Measurements from ENCODE around the gene VPS4B.

The VPS4B gene

GRCh38 chr18:63374540-63374939 is 47.7 kb downstream of the VPS4B start:
- H3K27ac ChIP-seq = no peak overlapping the region
- TF ChIP-seq CTCF (conservative IDR thresholded peaks at IDR 0.05) (no peak), ZFX (IDR thresholded peaks at IDR 0.05) (no peak)

- TF ChIP-seq ZFX (IDR thresholded peaks at IDR 0.05) (no peak), CTCF (conservative IDR thresholded peaks at IDR 0.05) (no peak)
- H3K27ac ChIP-seq = no peak overlapping the region
These were observed 49.1 kb downstream of the VPS4B start for GRCh38 chr18:63373161-63373560.

GRCh38 chr18:63368611-63369010 is 53.7 kb downstream of the VPS4B start:
- no peak for TF ChIP-seq CTCF (conservative IDR thresholded peaks at IDR 0.05)
- TF ChIP-seq ZFX (IDR thresholded peaks at IDR 0.05) = no peak
- no peak overlapping the region for H3K27ac ChIP-seq

GRCh38 chr18:63367053-63367953 is 55.0 kb downstream of the VPS4B start, which contains the start of gene KDSR:
KDSR (minus strand) TSS chr18:63367206; CDS start chr18:63367118, 88 bp downstream.
- TF ChIP-seq ZFX (IDR thresholded peaks at IDR 0.05) = peak; percentile 79
- no peak for TF ChIP-seq CTCF (conservative IDR thresholded peaks at IDR 0.05)
- H3K27ac ChIP-seq = peak within 1 kb of the TSS; percentile 78

GRCh38 chr18:63366213-63367052 is 55.8 kb downstream of the VPS4B start:
- no peak for TF ChIP-seq ZFX (IDR thresholded peaks at IDR 0.05)
- no peak for TF ChIP-seq CTCF (conservative IDR thresholded peaks at IDR 0.05)
- peak overlapping the region; percentile 78 for H3K27ac ChIP-seq

GRCh38 chr18:63365876-63366212 is 56.4 kb downstream of the VPS4B start:
- peak overlapping the region; percentile 78 for H3K27ac ChIP-seq

More at GRCh38 chr18:63365876-63366212, 56.4 kb downstream of the VPS4B start:
- TF ChIP-seq CTCF (conservative IDR thresholded peaks at IDR 0.05) (no peak), ZFX (IDR thresholded peaks at IDR 0.05) (no peak)
